HepG2 (cell line): ENCODE results near the gene PRSS38. TPM values are rescaled to one million over a fixed set of nuclear protein-coding genes. Genes with fewer than 3 reads are reported as not detected.

Experiments
- ATAC-seq: fragments of 200-7000 bp; cut with Tn5 transposase; 3 replicates; pipeline ENCODE4 v1.9.1; 2020; ENCODE audit warnings: mild to moderate bottlenecking, moderate library complexity
- BruUV-seq: library from RNA; stranded (reverse); fragments of 400-500 nt; replicated peaks from 2 replicates; lab custom pipeline; 2021; lab: Mats Ljungman, UMichigan
- CTCF ChIA-PET: fragments of 300-600 bp; formaldehyde crosslinking; extraction: SDS; loops from one replicate; lab custom pipeline; 2021; ENCODE audit warnings: low total read pairs, inconsistent platforms, low intra/inter-chr PET ratio; lab: Yijun Ruan, JAX
- POLR2A ChIA-PET: fragments of 350-600 bp; sonication (Branson Sonifier 250); formaldehyde crosslinking; loops from one replicate; lab custom pipeline; 2020; ENCODE audit warnings: antibody characterized with exemption, inconsistent platforms; lab: Yijun Ruan, JAX
- DNase-seq: peaks from one replicate; pipeline ENCODE4 v3.0.0-alpha.2; 2015; ENCODE audit warnings: low spot score
- FAIRE-seq: peaks from 3 replicates; lab custom pipeline; 2011; peaks lifted over from hg19 to GRCh38; lab: Jason Lieb, UNC
- H2AFZ ChIP-seq: one replicate; pipeline ENCODE4 v1.6.1; 2011; ENCODE audit warnings: low read length, inconsistent platforms
- H3K27ac ChIP-seq: fragments of 300-600 bp; 3 replicates; pipeline ENCODE4 v1.8.0; 2011; ENCODE audit warnings: mixed run types, mild to moderate bottlenecking, mixed read lengths, low read length, inconsistent platforms; ENCODE audit not compliant: insufficient read depth; ENCODE audit errors: extremely low read length
- H3K27me3 ChIP-seq, 2 experiments: fragments of 200-600 bp in 1 of 2; 2 replicates in 1 of 2; 3 replicates in 1 of 2; pipeline versions ENCODE4 v1.6.0 to v1.8.0; 2011; ENCODE audit warnings: low read length in 2 of 2, mild to moderate bottlenecking in 2 of 2, moderate library complexity in 2 of 2, inconsistent platforms in 1 of 2; ENCODE audit not compliant: insufficient read depth in 2 of 2, control insufficient read depth in 1 of 2
- H3K36me3 ChIP-seq, 2 experiments: fragments of 200-600 bp in 1 of 2; replicated peaks in 1 of 2; 2 replicates in 1 of 2; 3 replicates in 1 of 2; pipeline versions ENCODE4 v1.5.1 to v1.8.0; 2011; ENCODE audit warnings: low read length in 2 of 2, inconsistent platforms in 1 of 2; ENCODE audit not compliant: insufficient read depth in 2 of 2, control insufficient read depth in 1 of 2
- H3K4me1 ChIP-seq: 2 replicates; pipeline ENCODE4 v1.5.1; 2012; ENCODE audit warnings: low read length, inconsistent platforms; ENCODE audit not compliant: insufficient read depth
- H3K4me2 ChIP-seq: 2 replicates; pipeline ENCODE4 v1.6.0; 2011; ENCODE audit warnings: low read depth, low read length, inconsistent platforms
- H3K4me3 ChIP-seq, 3 experiments: fragments of 200-600 bp in 1 of 3; sonication (generic), shearing (Covaris generic) in 1 of 3; replicated peaks in 1 of 3; 2 replicates each; pipeline ENCODE4 v1.5.1; 2011 to 2016; ENCODE audit warnings: low read length in 3 of 3, inconsistent platforms in 2 of 3, low read depth in 2 of 3, mild to moderate bottlenecking in 2 of 3, control low read depth in 1 of 3, mixed read lengths in 1 of 3; ENCODE audit not compliant: insufficient read depth in 1 of 3
- H3K79me2 ChIP-seq: one replicate; pipeline ENCODE4 v1.6.1; 2011; ENCODE audit warnings: low read length, inconsistent platforms; ENCODE audit not compliant: insufficient read depth
- H3K9ac ChIP-seq: 2 replicates; pipeline ENCODE4 v1.6.0; 2011; ENCODE audit warnings: mild to moderate bottlenecking, low read depth, low read length, inconsistent platforms; ENCODE audit not compliant: insufficient read depth
- H3K9me3 ChIP-seq: 2 replicates; pipeline ENCODE4 v1.5.1; 2012; ENCODE audit warnings: mild to moderate bottlenecking, low read length
- H4K20me1 ChIP-seq: 2 replicates; pipeline ENCODE4 v1.6.0; 2011; ENCODE audit warnings: inconsistent platforms, mild to moderate bottlenecking, low read length, moderate library complexity; ENCODE audit not compliant: insufficient read depth
- KLF11 ChIP-seq: IDR thresholded peaks from 2 replicates; pipeline ENCODE4 v1.6.1; 2016; ENCODE audit warnings: missing compliant biosample characterization
- MEIS2 ChIP-seq: sonication (generic); formaldehyde crosslinking; IDR thresholded peaks from 2 replicates; pipeline ENCODE4 v1.9.0; 2021; ENCODE audit warnings: mild to moderate bottlenecking, missing genetic modification reagents
- SOX5 ChIP-seq: IDR thresholded peaks from 2 replicates; pipeline ENCODE4 v1.6.1; 2016; ENCODE audit warnings: borderline replicate concordance
- ZFP1 ChIP-seq: IDR thresholded peaks from 2 replicates; pipeline ENCODE4 v1.6.1; 2016
- ZKSCAN1 ChIP-seq: fragments of 150-350 bp; IDR thresholded peaks from 2 replicates; pipeline ENCODE4 v1.6.1; 2014; ENCODE audit warnings: low read length
- ZNF17 ChIP-seq: sonication (generic); formaldehyde crosslinking; IDR thresholded peaks from 2 replicates; pipeline ENCODE4 v1.5.0; 2020; ENCODE audit warnings: mild to moderate bottlenecking, missing genetic modification reagents
- ZNF615 ChIP-seq: sonication (generic); formaldehyde crosslinking; IDR thresholded peaks from 2 replicates; pipeline ENCODE4 v1.5.0; 2020; ENCODE audit warnings: mild to moderate bottlenecking, missing genetic modification reagents, borderline replicate concordance
- WGBS: methylation state at CpG from one replicate; pipeline ENCODE4 v1.1.6; 2017; ENCODE audit warnings: low lambda C conversion rate; 5-methylcytosine and 5-hydroxymethylcytosine counted together
- in situ Hi-C: cut with HindIII; loops from 2 replicates; pipeline ENCODE4 v1.10.0; 2017; ENCODE audit warnings: low pct_unique_long_range_greater_than_20kb; ENCODE audit not compliant: extremely low pct_ligation_motif_present
- intact Hi-C: fragments of 100-400 bp; cut with micrococcal nuclease; formaldehyde crosslinking; loops from one replicate; pipeline ENCODE4 v1.10.0; 2022; ENCODE audit not compliant: unreplicated experiment
- polyA plus RNA-seq, 8 experiments: library from polyadenylated mRNA; depleted of rRNA in 3 of 8; stranded (reverse) in 7 of 8; unstranded in 1 of 8; fragments of >200 nt; fragmentation: Illumina TruSeq in 4 of 8; extraction: Trizol in 4 of 8; gene quantifications; 2 replicates each; pipeline versions ENCODE4 v1.2.1 to v1.2.3, GENCODE V29; 2011 to 2016; ENCODE audit warnings: low read depth in 4 of 8, missing spikeins in 1 of 8, mixed read lengths in 1 of 8; ENCODE audit not compliant: insufficient read depth in 1 of 8
- total RNA-seq, 5 experiments: library from RNA; depleted of rRNA; stranded (reverse); fragments of >200 nt; fragmentation: Illumina TruSeq; extraction: Trizol; gene quantifications; 2 replicates each; pipeline ENCODE4 v1.2.3, GENCODE V29; 2016; ENCODE audit warnings: low read depth in 1 of 5
- TF ChIP-seq, protein P1 (sequence below): sonication (generic); formaldehyde crosslinking; IDR thresholded peaks from 2 replicates; pipeline ENCODE4 v1.5.0; 2020; ENCODE audit warnings: missing genetic modification reagents
- TF ChIP-seq, protein P2 (sequence below): sonication (generic); formaldehyde crosslinking; IDR thresholded peaks from 2 replicates; pipeline ENCODE4 v1.5.1; 2020; ENCODE audit warnings: missing genetic modification reagents, mild to moderate bottlenecking, borderline replicate concordance

PRSS38 gene
- total and polyA plus RNA-seq, 2 of the 13 experiments (the other 11 are each of a cell fraction or from before 2014, with no cell fraction given) = not detected

DNA sequence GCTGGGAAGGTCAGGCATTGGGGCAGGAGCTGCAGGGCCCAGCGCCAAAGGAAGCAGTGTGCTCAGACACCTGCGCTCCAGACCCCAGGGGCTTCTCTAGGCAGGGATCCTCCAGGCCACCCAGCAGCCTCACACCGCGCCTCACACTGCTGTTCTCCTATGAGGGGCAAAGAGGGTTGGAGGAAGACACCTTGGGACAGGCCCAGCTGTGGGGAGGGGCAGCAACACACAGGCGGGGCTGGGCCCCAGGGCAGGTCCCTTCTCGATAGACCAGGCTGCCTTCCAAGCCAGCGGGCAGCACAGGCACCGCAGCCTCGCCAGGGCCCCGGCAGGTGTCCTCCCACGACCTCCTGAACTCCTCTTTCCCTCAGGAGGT, 20.7 kb upstream of the PRSS38 start:
- no peaks in the 10 kb centered on the region for H3K79me2 ChIP-seq
- no peak overlapping the region for H3K9ac ChIP-seq
- FAIRE-seq = no peak
- H2AFZ ChIP-seq = no peak overlapping the region
- H3K4me1 ChIP-seq = no peaks in the 10 kb centered on the region
- no peak overlapping the region for H3K4me3 ChIP-seq
- H3K9me3 ChIP-seq = no peaks in the 10 kb centered on the region
- ChIA-PET POLR2A (no interaction called here), CTCF (no interaction called here)
- no peak overlapping the region for H3K27ac ChIP-seq
- no peak overlapping the region for H3K4me2 ChIP-seq
- no peaks in the 10 kb centered on the region for H4K20me1 ChIP-seq
- no TSS peak for BruUV-seq
- intact Hi-C loops = no loop called here
- no peak for DNase-seq
- ATAC-seq = peak; percentile 8; the same call in 1 of the 3 replicates
- WGBS = 21% methylated on average over 11 of the region's 11 CpGs
- in situ Hi-C loops = no loop called here
- H3K27me3 ChIP-seq = peaks cover 9 to 50% of the 10 kb centered on the region in 2 experiments; a peak in 4 of 5 replicates
- H3K36me3 ChIP-seq = no peaks in the 10 kb centered on the region
- TF ChIP-seq ZFP1 (CRISPR knock-in tag) (no peak), KLF11 (CRISPR knock-in tag) (no peak), ZNF615 (no peak), SOX5 (CRISPR knock-in tag) (no peak), ZNF17 (no peak), MEIS2 (no peak), ZKSCAN1 (no peak)
- TF ChIP-seq, protein P1, sequence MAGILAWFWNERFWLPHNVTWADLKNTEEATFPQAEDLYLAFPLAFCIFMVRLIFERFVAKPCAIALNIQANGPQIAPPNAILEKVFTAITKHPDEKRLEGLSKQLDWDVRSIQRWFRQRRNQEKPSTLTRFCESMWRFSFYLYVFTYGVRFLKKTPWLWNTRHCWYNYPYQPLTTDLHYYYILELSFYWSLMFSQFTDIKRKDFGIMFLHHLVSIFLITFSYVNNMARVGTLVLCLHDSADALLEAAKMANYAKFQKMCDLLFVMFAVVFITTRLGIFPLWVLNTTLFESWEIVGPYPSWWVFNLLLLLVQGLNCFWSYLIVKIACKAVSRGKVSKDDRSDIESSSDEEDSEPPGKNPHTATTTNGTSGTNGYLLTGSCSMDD (CRISPR knock-in tag) = no peak
- TF ChIP-seq, protein P2, sequence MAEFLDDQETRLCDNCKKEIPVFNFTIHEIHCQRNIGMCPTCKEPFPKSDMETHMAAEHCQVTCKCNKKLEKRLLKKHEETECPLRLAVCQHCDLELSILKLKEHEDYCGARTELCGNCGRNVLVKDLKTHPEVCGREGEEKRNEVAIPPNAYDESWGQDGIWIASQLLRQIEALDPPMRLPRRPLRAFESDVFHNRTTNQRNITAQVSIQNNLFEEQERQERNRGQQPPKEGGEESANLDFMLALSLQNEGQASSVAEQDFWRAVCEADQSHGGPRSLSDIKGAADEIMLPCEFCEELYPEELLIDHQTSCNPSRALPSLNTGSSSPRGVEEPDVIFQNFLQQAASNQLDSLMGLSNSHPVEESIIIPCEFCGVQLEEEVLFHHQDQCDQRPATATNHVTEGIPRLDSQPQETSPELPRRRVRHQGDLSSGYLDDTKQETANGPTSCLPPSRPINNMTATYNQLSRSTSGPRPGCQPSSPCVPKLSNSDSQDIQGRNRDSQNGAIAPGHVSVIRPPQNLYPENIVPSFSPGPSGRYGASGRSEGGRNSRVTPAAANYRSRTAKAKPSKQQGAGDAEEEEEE (CRISPR knock-in tag) = no peak
